Lung (tissue), 12 donors: ENCODE measurements around the gene RAB34. TPM values are rescaled to one million over a fixed set of nuclear protein-coding genes. Genes with fewer than 3 reads are reported as not detected.
A peak's percentile ranks its signal among the peaks of the same experiment; 100 is the strongest.

Experiments used
- ATAC-seq: fragments of 200-7000 bp; cut with Tn5 transposase; one replicate; pipeline ENCODE4 v1.9.1; 2020; ENCODE audit warnings: moderate number of reproducible peaks; ENCODE audit not compliant: insufficient read depth, low FRiP score
- DNase-seq, 3 donors: peaks; one replicate each; pipeline ENCODE4 v3.0.0-alpha.2; 2013 to 2017
- H3K27ac ChIP-seq, 2 donors: one replicate each; pipeline ENCODE4 v1.5.1; 2013; ENCODE audit warnings: mild to moderate bottlenecking in 2 of 2, moderate library complexity in 2 of 2, control low read depth in 1 of 2, inconsistent platforms in 1 of 2, low read depth in 1 of 2, low read length in 1 of 2
- H3K27me3 ChIP-seq, 3 donors: one replicate each; pipeline ENCODE4 v1.5.1; 2013; ENCODE audit warnings: low read length in 2 of 3; ENCODE audit not compliant: control insufficient read depth in 3 of 3, insufficient read depth in 3 of 3
- H3K36me3 ChIP-seq, 4 donors: one replicate each; pipeline ENCODE4 v1.5.1; 2013; ENCODE audit warnings: low read length in 4 of 4, mild to moderate bottlenecking in 1 of 4, moderate library complexity in 1 of 4; ENCODE audit not compliant: control insufficient read depth in 4 of 4, insufficient read depth in 4 of 4
- H3K4me1 ChIP-seq, 5 donors: one replicate each; pipeline ENCODE4 v1.5.1; 2013; ENCODE audit warnings: low read length in 5 of 5, mild to moderate bottlenecking in 2 of 5, moderate library complexity in 1 of 5; ENCODE audit not compliant: control insufficient read depth in 5 of 5, insufficient read depth in 5 of 5
- H3K4me3 ChIP-seq: one replicate; pipeline ENCODE4 v1.5.1; 2013; ENCODE audit warnings: mild to moderate bottlenecking, control low read depth, moderate library complexity
- H3K9ac ChIP-seq, 2 donors: one replicate each; pipeline ENCODE4 v1.5.1; 2013; ENCODE audit warnings: low read length in 2 of 2, control low read depth in 1 of 2; ENCODE audit not compliant: insufficient read depth in 1 of 2
- H3K9me3 ChIP-seq, 4 donors: one replicate each; pipeline ENCODE4 v1.5.1; 2013; ENCODE audit warnings: low read length in 3 of 4, mild to moderate bottlenecking in 1 of 4, moderate library complexity in 1 of 4; ENCODE audit not compliant: control insufficient read depth in 4 of 4, insufficient read depth in 3 of 4
- WGBS, 2 donors: extraction: QIAGEN DNeasy Blood & Tissue Kit; methylation state at CpG; one replicate each; pipeline ENCODE4 v1.1.7; 2013; 5-methylcytosine and 5-hydroxymethylcytosine counted together
- polyA plus RNA-seq, 2 donors: library from polyadenylated mRNA; stranded (reverse); fragments of 200-250 nt; gene quantifications; one replicate each; pipeline ENCODE4 v1.2.1, GENCODE V29; 2013
- total RNA-seq, 2 donors: library from RNA; depleted of rRNA in 1 of 2; stranded (reverse); fragments of >200 nt in 1 of 2; gene quantifications; one replicate each; pipeline ENCODE4 v1.2.1, GENCODE V29; 2014 to 2021
- TF ChIP-seq, protein P1 (sequence below): IDR thresholded peaks from 2 replicates; pipeline ENCODE4 v1.5.1; 2012; ENCODE audit warnings: mild to moderate bottlenecking; ENCODE audit errors: control extremely low read depth, extremely low read depth
- donor health status: control.
- donor health status: control.
- donor health status: Bipolar disorder and iron deficiency.
- donor health status: healthy.
- donor health status: DM: yes; HTN: yes; CAD: no.

RAB34 gene
- total and polyA plus RNA-seq, 4 donors = 77.8 to 103 (median 97.2) TPM

DNA sequence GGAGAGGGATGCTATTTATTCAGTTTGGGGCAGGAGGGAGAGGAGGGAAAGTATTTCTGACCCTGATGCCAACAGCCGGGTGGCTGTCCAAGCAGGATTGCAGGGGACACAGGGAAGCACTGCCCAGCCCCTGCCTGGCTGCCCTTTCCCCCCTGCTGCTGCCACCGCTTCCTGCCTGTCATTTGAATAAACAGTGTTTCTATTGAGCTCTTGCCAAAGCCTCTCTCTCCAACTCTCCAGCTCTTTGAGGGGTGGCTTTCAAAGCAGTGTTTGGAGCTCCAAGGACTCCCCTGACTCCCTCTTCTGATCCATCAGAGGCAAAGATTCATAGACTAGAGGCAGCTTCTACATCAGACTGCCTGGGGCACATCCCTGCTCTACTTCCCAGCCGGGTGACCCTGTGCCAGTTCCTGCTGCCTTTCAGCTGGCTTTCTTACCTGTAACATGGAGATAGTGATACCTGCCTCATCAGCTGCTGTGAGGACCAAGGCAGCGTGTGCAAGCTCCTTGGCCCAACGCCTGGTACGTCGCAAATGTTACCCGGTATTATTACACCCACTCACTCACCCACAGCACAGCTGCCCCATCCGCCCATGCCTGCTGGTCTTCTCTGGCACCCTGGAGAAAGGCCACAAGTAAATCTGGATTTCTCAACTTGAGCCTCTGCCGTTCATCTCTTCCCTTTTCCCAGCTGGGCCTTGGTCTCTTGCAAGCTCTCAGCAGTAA lies 15.5 kb downstream of the RAB34 start:
- peaks cover 43 to 74% (median 46%) of the 10 kb centered on the region in 4 donors for H3K36me3 ChIP-seq
- H3K27me3 ChIP-seq = no peaks in the 10 kb centered on the region
- 69 to 76% methylated on average over 10 of the region's 10 CpGs for WGBS, 2 donors
- DNase-seq (peak in 1 of 3 donors; percentile 38), ATAC-seq (no peak)
- no peak overlapping the region for H3K9ac ChIP-seq
- no peak overlapping the region for H3K4me3 ChIP-seq
- no peak overlapping the region for H3K27ac ChIP-seq
- no peaks in the 10 kb centered on the region for H3K9me3 ChIP-seq
- TF ChIP-seq, protein P1, sequence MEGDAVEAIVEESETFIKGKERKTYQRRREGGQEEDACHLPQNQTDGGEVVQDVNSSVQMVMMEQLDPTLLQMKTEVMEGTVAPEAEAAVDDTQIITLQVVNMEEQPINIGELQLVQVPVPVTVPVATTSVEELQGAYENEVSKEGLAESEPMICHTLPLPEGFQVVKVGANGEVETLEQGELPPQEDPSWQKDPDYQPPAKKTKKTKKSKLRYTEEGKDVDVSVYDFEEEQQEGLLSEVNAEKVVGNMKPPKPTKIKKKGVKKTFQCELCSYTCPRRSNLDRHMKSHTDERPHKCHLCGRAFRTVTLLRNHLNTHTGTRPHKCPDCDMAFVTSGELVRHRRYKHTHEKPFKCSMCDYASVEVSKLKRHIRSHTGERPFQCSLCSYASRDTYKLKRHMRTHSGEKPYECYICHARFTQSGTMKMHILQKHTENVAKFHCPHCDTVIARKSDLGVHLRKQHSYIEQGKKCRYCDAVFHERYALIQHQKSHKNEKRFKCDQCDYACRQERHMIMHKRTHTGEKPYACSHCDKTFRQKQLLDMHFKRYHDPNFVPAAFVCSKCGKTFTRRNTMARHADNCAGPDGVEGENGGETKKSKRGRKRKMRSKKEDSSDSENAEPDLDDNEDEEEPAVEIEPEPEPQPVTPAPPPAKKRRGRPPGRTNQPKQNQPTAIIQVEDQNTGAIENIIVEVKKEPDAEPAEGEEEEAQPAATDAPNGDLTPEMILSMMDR = no peak
- no peaks in the 10 kb centered on the region for H3K4me1 ChIP-seq

DNA sequence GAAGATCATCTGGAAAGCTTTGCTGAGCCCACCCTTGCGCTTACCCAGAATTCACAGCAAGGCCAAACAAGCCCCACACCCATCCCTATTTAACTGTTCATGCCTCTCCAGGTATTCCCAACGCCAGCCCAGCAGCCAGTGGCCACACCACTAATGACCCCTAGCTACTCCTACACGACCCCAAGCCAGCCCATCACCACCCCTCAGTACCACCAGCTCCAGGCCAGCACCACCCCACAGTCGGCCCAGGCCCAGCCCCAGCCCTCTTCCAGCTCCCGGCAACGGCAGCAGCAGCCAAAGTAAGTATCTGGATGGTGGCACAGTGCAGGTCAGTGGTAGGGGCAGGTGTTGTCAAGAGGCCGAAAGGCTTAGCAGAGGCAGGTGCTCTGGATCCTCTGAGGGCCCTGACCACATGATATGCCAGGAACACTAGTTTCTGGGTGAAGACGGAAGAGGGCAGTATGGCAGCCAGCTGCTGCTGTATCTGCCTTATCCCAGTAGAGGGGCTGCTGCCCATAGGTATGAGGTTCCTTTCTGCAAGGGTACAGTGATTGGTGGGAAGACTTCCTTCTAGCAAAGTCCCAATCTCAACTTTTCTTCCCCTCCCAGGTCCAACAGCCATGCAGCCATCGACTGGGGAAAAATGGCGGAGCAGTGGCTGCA lies 16.7 kb downstream of the RAB34 start:
- 92 to 94% methylated on average over 10 of the region's 10 CpGs for WGBS, 2 donors
- Histone ChIP-seq H3K4me1 (no peaks in the 10 kb centered on the region), H3K27ac (no peak overlapping the region), H3K9me3 (no peaks in the 10 kb centered on the region), H3K9ac (no peak overlapping the region), H3K36me3 (peaks cover 50 to 85% (median 53%) of the 10 kb centered on the region in 4 donors), H3K4me3 (no peak overlapping the region), H3K27me3 (no peaks in the 10 kb centered on the region)
- no peak for DNase-seq
- TF ChIP-seq, protein P1 = no peak
- ATAC-seq = no peak

DNA sequence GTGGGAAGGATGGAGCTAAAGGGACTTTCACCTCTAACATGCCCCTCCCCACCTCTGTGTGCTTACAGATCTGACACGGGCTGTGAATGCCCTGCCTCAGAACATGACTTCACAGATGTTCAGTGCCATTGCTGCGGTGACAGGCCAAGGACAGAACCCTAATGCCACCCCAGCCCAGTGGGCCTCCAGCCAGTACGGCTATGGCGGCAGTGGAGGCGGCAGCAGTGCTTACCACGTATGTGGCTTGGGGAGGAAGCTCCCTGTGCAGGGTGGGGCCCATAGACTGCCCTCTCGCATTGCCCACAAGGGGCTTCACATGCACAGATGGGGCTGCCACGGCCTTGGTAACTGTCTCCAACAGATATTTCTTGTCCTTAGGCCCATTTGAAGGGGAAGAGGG lies 17.4 kb downstream of the RAB34 start:
- ATAC-seq = no peak

More for the DNA sequence above, 17.4 kb downstream of the RAB34 start:
- TF ChIP-seq, protein P1 = no peak
- WGBS, 2 donors = 90 to 91% methylated on average over 8 of the region's 8 CpGs
- Histone ChIP-seq H3K9ac (no peak overlapping the region), H3K27me3 (no peaks in the 10 kb centered on the region), H3K9me3 (no peaks in the 10 kb centered on the region), H3K4me3 (no peak overlapping the region), H3K4me1 (no peaks in the 10 kb centered on the region), H3K36me3 (peaks cover 54 to 91% (median 58%) of the 10 kb centered on the region in 4 donors), H3K27ac (no peak overlapping the region)
- no peak for DNase-seq
